ENCODE data around the gene HRAS.

Gene HRAS

DNA sequence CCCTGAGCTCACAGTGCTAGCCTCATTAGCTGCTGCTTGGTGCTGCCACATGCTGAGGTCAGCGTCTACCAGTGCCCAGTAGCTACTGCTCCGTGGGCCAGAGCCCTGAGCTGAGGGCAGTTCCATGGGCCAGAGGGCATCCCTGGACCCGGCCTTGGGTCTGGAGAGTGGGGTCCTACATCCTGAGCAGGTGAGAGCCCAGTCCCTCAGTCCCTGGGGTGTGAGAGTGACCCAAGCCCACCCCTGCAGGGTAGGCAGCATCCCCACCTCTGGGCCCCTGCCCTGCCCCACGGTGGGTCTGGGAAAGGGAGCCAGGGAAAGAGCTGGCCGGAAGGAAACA is 15.3 kb upstream of the HRAS start:
- Histone ChIP-seq H3K9ac (ENCODE audit: low read length in 2 of 2) (no peak overlapping the region), H3K4me1 (ENCODE audit: control insufficient read depth, insufficient read depth, low read length) (peaks cover 9% of the 10 kb centered on the region), H3K36me3 (ENCODE audit: control insufficient read depth in 2 of 2, insufficient read depth in 2 of 2, low read length in 2 of 2) (no peaks in the 10 kb centered on the region), H3K27me3 (ENCODE audit: control insufficient read depth in 1 of 2, insufficient read depth in 2 of 2, low read length in 2 of 2) (peaks cover 31 to 33% of the 10 kb centered on the region in 2 donors), H3K27ac (ENCODE audit: low read length) (no peak overlapping the region), H3K4me3 (ENCODE audit: low read length in 2 of 2) (no peak overlapping the region), H3K9me3 (ENCODE audit: control insufficient read depth in 2 of 2, low read length in 2 of 2) (no peaks in the 10 kb centered on the region)

- H3K4me3 ChIP-seq (ENCODE audit: low read length in 2 of 2): no peak overlapping the region
- H3K27me3 ChIP-seq (ENCODE audit: control insufficient read depth in 1 of 2, insufficient read depth in 2 of 2, low read length in 2 of 2): peaks cover 28 to 30% of the 10 kb centered on the region in 2 donors
- H3K4me1 ChIP-seq (ENCODE audit: control insufficient read depth, insufficient read depth, low read length): peaks cover 7% of the 10 kb centered on the region
- H3K36me3 ChIP-seq (ENCODE audit: control insufficient read depth in 2 of 2, insufficient read depth in 2 of 2, low read length in 2 of 2): no peaks in the 10 kb centered on the region
- no peaks in the 10 kb centered on the region for H3K9me3 ChIP-seq (ENCODE audit: control insufficient read depth in 2 of 2, low read length in 2 of 2)
- no peak overlapping the region for H3K9ac ChIP-seq (ENCODE audit: low read length in 2 of 2)
- H3K27ac ChIP-seq (ENCODE audit: low read length): no peak overlapping the region
These were observed 14.8 kb upstream of the HRAS start for GRCh38 chr11:550021-550745.

GRCh38 chr11:548700-549603 is 13.6 kb upstream of the HRAS start:
- peaks cover 21 to 22% of the 10 kb centered on the region in 2 donors for H3K27me3 ChIP-seq (ENCODE audit: control insufficient read depth in 1 of 2, insufficient read depth in 2 of 2, low read length in 2 of 2)
- H3K9ac ChIP-seq (ENCODE audit: low read length in 2 of 2): no peak overlapping the region
- no peaks in the 10 kb centered on the region for H3K4me1 ChIP-seq (ENCODE audit: control insufficient read depth, insufficient read depth, low read length)
- no peaks in the 10 kb centered on the region for H3K36me3 ChIP-seq (ENCODE audit: control insufficient read depth in 2 of 2, insufficient read depth in 2 of 2, low read length in 2 of 2)
- no peak overlapping the region for H3K27ac ChIP-seq (ENCODE audit: low read length)
- no peak overlapping the region for H3K4me3 ChIP-seq (ENCODE audit: low read length in 2 of 2)
- H3K9me3 ChIP-seq (ENCODE audit: control insufficient read depth in 2 of 2, low read length in 2 of 2): no peaks in the 10 kb centered on the region

GRCh38 chr11:545171-545570 is 9.8 kb upstream of the HRAS start:
- Histone ChIP-seq H3K4me3 (ENCODE audit: low read length in 2 of 2) (no peak overlapping the region), H3K4me1 (ENCODE audit: control insufficient read depth, insufficient read depth, low read length) (no peaks in the 10 kb centered on the region), H3K9me3 (ENCODE audit: control insufficient read depth in 2 of 2, low read length in 2 of 2) (no peaks in the 10 kb centered on the region), H3K36me3 (ENCODE audit: control insufficient read depth in 2 of 2, insufficient read depth in 2 of 2, low read length in 2 of 2) (no peaks in the 10 kb centered on the region), H3K9ac (ENCODE audit: low read length in 2 of 2) (no peak overlapping the region), H3K27me3 (ENCODE audit: control insufficient read depth in 1 of 2, insufficient read depth in 2 of 2, low read length in 2 of 2) (peaks cover under 1 to 5% of the 10 kb centered on the region in 2 donors), H3K27ac (ENCODE audit: low read length) (no peak overlapping the region)

DNA sequence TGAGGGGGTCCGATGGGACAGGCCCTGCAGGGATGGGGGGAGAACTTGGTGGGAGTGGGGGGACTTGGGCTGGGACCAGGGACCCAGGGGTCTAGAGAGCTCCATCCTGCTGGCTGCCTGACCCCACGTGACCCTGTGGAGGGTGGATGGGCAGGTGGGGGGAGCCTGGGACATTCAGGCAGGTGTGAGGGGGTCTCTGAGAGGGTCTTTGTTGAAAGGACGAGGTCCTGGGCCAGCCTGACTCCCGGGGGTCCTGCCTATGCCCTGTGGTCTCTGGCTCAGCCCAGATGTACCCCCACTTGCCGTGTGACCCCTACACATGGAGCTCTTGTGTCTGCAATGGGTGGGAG is 9.4 kb upstream of the HRAS start:
- Histone ChIP-seq H3K9ac (ENCODE audit: low read length in 2 of 2) (no peak overlapping the region), H3K9me3 (ENCODE audit: control insufficient read depth in 2 of 2, low read length in 2 of 2) (no peaks in the 10 kb centered on the region), H3K4me3 (ENCODE audit: low read length in 2 of 2) (no peak overlapping the region), H3K27ac (ENCODE audit: low read length) (no peak overlapping the region), H3K36me3 (ENCODE audit: control insufficient read depth in 2 of 2, insufficient read depth in 2 of 2, low read length in 2 of 2) (no peaks in the 10 kb centered on the region), H3K4me1 (ENCODE audit: control insufficient read depth, insufficient read depth, low read length) (no peaks in the 10 kb centered on the region), H3K27me3 (ENCODE audit: control insufficient read depth in 1 of 2, insufficient read depth in 2 of 2, low read length in 2 of 2) (peaks cover 0 to 9% of the 10 kb centered on the region in 2 donors)

DNA sequence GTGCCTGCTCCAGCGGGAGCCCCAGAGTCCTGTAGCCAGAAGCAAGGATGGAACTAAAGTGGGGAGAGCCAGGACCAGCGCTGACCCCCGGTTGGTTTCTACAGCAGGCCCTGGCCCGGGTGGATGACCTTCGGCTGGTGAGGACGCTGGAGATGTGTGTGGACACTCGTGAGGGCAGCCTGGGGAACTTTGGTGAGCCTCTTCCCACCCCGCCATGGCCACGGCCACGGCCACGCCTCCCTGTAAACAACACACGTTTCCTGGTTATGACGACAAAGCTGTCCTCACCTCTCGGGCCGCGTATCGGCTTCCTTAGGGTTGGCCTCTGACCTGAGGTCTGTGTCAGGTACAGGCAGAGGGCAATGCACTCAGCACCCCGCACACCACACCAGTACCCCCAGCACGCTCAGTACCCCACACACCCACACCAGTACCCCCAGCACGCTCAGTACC is 6.1 kb upstream of the HRAS start:
- no peaks in the 10 kb centered on the region for H3K36me3 ChIP-seq (ENCODE audit: control insufficient read depth in 2 of 2, insufficient read depth in 2 of 2, low read length in 2 of 2)
- peaks cover 11% of the 10 kb centered on the region for H3K4me1 ChIP-seq (ENCODE audit: control insufficient read depth, insufficient read depth, low read length)
- H3K4me3 ChIP-seq (ENCODE audit: low read length in 2 of 2): no peak overlapping the region
- H3K9me3 ChIP-seq (ENCODE audit: control insufficient read depth in 2 of 2, low read length in 2 of 2): no peaks in the 10 kb centered on the region
- H3K27me3 ChIP-seq (ENCODE audit: control insufficient read depth in 1 of 2, insufficient read depth in 2 of 2, low read length in 2 of 2): peaks cover 2 to 34% of the 10 kb centered on the region in 2 donors
- H3K9ac ChIP-seq (ENCODE audit: low read length in 2 of 2): no peak overlapping the region
- H3K27ac ChIP-seq (ENCODE audit: low read length): no peak overlapping the region

DNA sequence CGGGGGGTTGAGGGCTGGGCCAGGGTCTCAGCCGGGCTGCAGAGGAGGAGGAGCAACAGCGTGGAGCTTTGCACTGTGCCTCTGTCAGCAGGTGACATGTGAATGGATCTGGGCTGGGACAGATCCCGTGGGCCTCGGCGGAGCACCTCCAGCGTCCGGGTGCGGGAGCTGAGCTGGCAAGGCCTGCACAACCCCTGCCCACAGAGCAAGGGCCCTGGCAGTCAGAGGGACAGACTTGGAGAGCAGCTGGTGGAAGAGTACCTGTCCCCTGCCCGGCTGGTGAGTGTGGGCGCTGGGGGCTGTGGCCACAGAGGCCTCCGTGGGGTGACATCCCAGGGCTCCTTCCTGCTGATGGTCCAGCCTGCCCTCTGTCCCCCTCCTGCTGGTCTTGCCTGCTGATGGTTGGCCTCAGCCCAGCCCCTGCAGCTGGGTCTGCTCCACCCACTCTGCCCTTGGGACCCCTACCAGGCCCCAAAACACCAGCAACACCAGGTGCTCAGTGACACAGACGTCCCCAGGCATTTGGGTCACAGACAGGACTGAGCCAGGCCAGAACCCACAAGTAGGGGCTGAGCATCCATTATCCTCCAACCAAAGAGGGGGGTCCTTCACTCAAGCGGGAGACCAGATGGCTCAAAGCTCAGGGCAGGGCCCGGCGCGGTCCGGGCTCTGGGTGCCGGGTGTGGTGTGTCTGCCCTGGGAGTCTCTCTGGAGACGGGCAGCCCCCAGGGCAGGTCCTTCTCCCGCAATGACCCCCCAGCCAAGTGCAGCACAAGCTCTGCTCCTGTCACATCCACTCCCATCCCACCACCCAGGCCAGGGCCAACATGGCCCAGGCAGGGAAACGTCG is 5.4 kb upstream of the HRAS start:
- no peaks in the 10 kb centered on the region for H3K36me3 ChIP-seq (ENCODE audit: control insufficient read depth in 2 of 2, insufficient read depth in 2 of 2, low read length in 2 of 2)
- no peaks in the 10 kb centered on the region for H3K9me3 ChIP-seq (ENCODE audit: control insufficient read depth in 2 of 2, low read length in 2 of 2)
- H3K4me1 ChIP-seq (ENCODE audit: control insufficient read depth, insufficient read depth, low read length): peaks cover 16% of the 10 kb centered on the region
- peaks cover 2 to 38% of the 10 kb centered on the region in 2 donors for H3K27me3 ChIP-seq (ENCODE audit: control insufficient read depth in 1 of 2, insufficient read depth in 2 of 2, low read length in 2 of 2)
- H3K27ac ChIP-seq (ENCODE audit: low read length): no peak overlapping the region
- no peak overlapping the region for H3K4me3 ChIP-seq (ENCODE audit: low read length in 2 of 2)
- H3K9ac ChIP-seq (ENCODE audit: low read length in 2 of 2): no peak overlapping the region

GRCh38 chr11:539971-540481 is 4.7 kb upstream of the HRAS start:
- no peak overlapping the region for H3K27ac ChIP-seq (ENCODE audit: low read length)
- no peak overlapping the region for H3K4me3 ChIP-seq (ENCODE audit: low read length in 2 of 2)
- H3K36me3 ChIP-seq (ENCODE audit: control insufficient read depth in 2 of 2, insufficient read depth in 2 of 2, low read length in 2 of 2): no peaks in the 10 kb centered on the region
- no peaks in the 10 kb centered on the region for H3K9me3 ChIP-seq (ENCODE audit: control insufficient read depth in 2 of 2, low read length in 2 of 2)
- H3K4me1 ChIP-seq (ENCODE audit: control insufficient read depth, insufficient read depth, low read length): peaks cover 16% of the 10 kb centered on the region
- H3K27me3 ChIP-seq (ENCODE audit: control insufficient read depth in 1 of 2, insufficient read depth in 2 of 2, low read length in 2 of 2): peaks cover 2 to 38% of the 10 kb centered on the region in 2 donors
- H3K9ac ChIP-seq (ENCODE audit: low read length in 2 of 2): no peak overlapping the region

DNA sequence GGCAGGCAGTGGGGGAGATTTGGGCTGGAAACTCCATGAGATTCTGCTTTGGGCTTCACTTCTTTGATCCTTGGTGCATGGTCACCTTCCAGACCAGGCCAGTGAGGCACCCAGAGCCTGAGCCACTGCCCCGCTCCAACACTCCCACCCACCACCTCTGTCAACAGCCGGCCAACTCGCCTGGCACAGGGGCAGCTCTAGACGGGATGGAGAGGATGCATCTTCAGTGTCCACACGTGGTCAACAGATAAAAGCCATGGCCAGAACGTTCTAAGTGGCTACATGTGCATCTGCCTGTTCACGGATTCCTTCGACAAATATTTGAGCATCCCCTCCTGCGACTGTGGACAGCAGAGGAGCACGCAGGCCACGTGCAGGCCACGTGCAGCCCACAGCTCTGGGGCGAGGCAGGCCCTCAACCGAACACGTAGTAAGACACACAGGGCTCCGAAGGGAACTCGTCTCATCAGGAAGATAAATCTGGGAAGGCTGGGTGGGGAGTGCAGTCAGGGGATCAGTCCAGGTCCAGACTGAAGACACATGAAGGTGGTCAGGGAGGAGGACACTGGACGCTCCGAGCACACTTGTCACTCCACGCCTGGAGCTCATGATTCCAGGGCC is 3.2 kb upstream of the HRAS start:
- no peak overlapping the region for H3K4me3 ChIP-seq (ENCODE audit: low read length in 2 of 2)
- H3K4me1 ChIP-seq (ENCODE audit: control insufficient read depth, insufficient read depth, low read length): peaks cover 28% of the 10 kb centered on the region
- H3K36me3 ChIP-seq (ENCODE audit: control insufficient read depth in 2 of 2, insufficient read depth in 2 of 2, low read length in 2 of 2): peaks cover 0 to 1% of the 10 kb centered on the region in 2 donors
- no peak overlapping the region for H3K27ac ChIP-seq (ENCODE audit: low read length)
- peaks cover 2 to 35% of the 10 kb centered on the region in 2 donors for H3K27me3 ChIP-seq (ENCODE audit: control insufficient read depth in 1 of 2, insufficient read depth in 2 of 2, low read length in 2 of 2)
- no peaks in the 10 kb centered on the region for H3K9me3 ChIP-seq (ENCODE audit: control insufficient read depth in 2 of 2, low read length in 2 of 2)
- H3K9ac ChIP-seq (ENCODE audit: low read length in 2 of 2): no peak overlapping the region
